Naive thymus-derived CD4-positive, alpha-beta T cell (primary cell): Measurements from ENCODE around the gene HKDC1. TPM values are rescaled to one million over a fixed set of nuclear protein-coding genes. Genes with fewer than 3 reads are reported as not detected.

Source experiments
- ATAC-seq: fragments of 150-1000 bp; cut with Tn5 transposase; 2 replicates; pipeline ENCODE4 v1.10.0; 2021; ENCODE audit warnings: mild to moderate bottlenecking, moderate library complexity
- CTCF ChIA-PET: fragments of 350-600 bp; sonication (Branson Sonifier 250); formaldehyde crosslinking; loops from one replicate; lab custom pipeline; 2021; ENCODE audit warnings: antibody characterized with exemption; lab: Charles Lee
- POLR2A ChIA-PET: fragments of 350-600 bp; sonication (Branson Sonifier 250); formaldehyde crosslinking; loops from one replicate; lab custom pipeline; 2021; ENCODE audit warnings: antibody characterized with exemption, inconsistent platforms; lab: Charles Lee
- DNase-seq, 9 donors: peaks; one replicate each; pipeline versions ENCODE4 v3.0.0 to v3.0.0-alpha.2; 2020 to 2022; ENCODE audit warnings: mixed read lengths in 1 of 9
- H3K27ac ChIP-seq: one replicate; pipeline ENCODE4 v1.7.0; 2013; ENCODE audit warnings: mild to moderate bottlenecking, low read depth, low read length, moderate library complexity
- H3K27me3 ChIP-seq, 2 donors: one replicate each; pipeline ENCODE4 v1.7.0; 2013; ENCODE audit warnings: low read length in 2 of 2, mild to moderate bottlenecking in 2 of 2, moderate library complexity in 2 of 2; ENCODE audit not compliant: control insufficient read depth in 2 of 2, insufficient read depth in 2 of 2
- H3K36me3 ChIP-seq, 3 experiments: 1 replicate in 2 of 3; 2 replicates in 1 of 3; pipeline ENCODE4 v1.7.0; 2013; ENCODE audit warnings: low read length in 3 of 3, mild to moderate bottlenecking in 3 of 3, moderate library complexity in 1 of 3; ENCODE audit not compliant: insufficient read depth in 3 of 3, control insufficient read depth in 2 of 3
- H3K4me1 ChIP-seq, 2 donors: one replicate each; pipeline ENCODE4 v1.7.0; 2013; ENCODE audit warnings: low read length in 2 of 2, mild to moderate bottlenecking in 2 of 2, moderate library complexity in 1 of 2; ENCODE audit not compliant: control insufficient read depth in 2 of 2, insufficient read depth in 2 of 2
- H3K4me3 ChIP-seq: 2 replicates; pipeline ENCODE4 v1.7.0; 2013; ENCODE audit warnings: mild to moderate bottlenecking, low read length
- H3K9me3 ChIP-seq, 3 experiments: 1 replicate in 2 of 3; 2 replicates in 1 of 3; pipeline ENCODE4 v1.7.0; 2013; ENCODE audit warnings: low read length in 3 of 3; ENCODE audit not compliant: control insufficient read depth in 2 of 3
- H3K27ac Mint-ChIP-seq, 9 donors: one replicate each; pipeline ENCODE4 v1.8.0; 2020 to 2022; ENCODE audit warnings: mixed read lengths in 9 of 9, mild to moderate bottlenecking in 8 of 9, moderate library complexity in 5 of 9, inconsistent platforms in 2 of 9
- H3K27me3 Mint-ChIP-seq, 5 donors: one replicate each; pipeline ENCODE4 v1.8.0; 2021 to 2022; ENCODE audit warnings: mixed read lengths in 5 of 5, mild to moderate bottlenecking in 1 of 5
- H3K36me3 Mint-ChIP-seq, 5 donors: one replicate each; pipeline ENCODE4 v1.8.0; 2020 to 2022; ENCODE audit warnings: mixed read lengths in 5 of 5, mild to moderate bottlenecking in 3 of 5, inconsistent platforms in 1 of 5
- H3K4me1 Mint-ChIP-seq, 7 donors: one replicate each; pipeline ENCODE4 v1.8.0; 2020 to 2022; ENCODE audit warnings: mixed read lengths in 7 of 7, mild to moderate bottlenecking in 3 of 7, inconsistent platforms in 1 of 7
- H3K4me3 Mint-ChIP-seq, 10 donors: one replicate each; pipeline ENCODE4 v1.8.0; 2020 to 2022; ENCODE audit warnings: mild to moderate bottlenecking in 10 of 10, mixed read lengths in 10 of 10, moderate library complexity in 6 of 10, inconsistent platforms in 2 of 10
- H3K9me3 Mint-ChIP-seq, 11 donors: one replicate each; pipeline ENCODE4 v1.8.0; 2020 to 2022; ENCODE audit warnings: mixed read lengths in 11 of 11, mild to moderate bottlenecking in 4 of 11, inconsistent platforms in 1 of 11, moderate library complexity in 1 of 11
- intact Hi-C, 2 donors: fragments of 100-400 bp; cut with micrococcal nuclease; formaldehyde crosslinking; loops; one replicate each; pipeline ENCODE4 v1.15.1; 2023
- polyA plus RNA-seq, 2 donors: library from polyadenylated mRNA; unstranded; fragments of 300-500 nt; fragmentation: Illumina TruSeq; gene quantifications; one replicate each; pipeline ENCODE4 v1.2.3, GENCODE V29; 2021
- total RNA-seq, 6 experiments: library from RNA in 5 of 6; stranded (reverse) in 5 of 6; gene quantifications; 1 replicate in 5 of 6; 2 replicates in 1 of 6; pipeline ENCODE4 v1.2.3 and lab custom pipeline; 2021 to 2026

The HKDC1 gene
- total and polyA plus RNA-seq, 7 experiments from 2014 or later, result 1.9 to 10.9 (median 4.1) TPM

- no peak for DNase-seq
- H3K4me1 Mint-ChIP-seq, result peaks cover 7 to 31% (median 15%) of the 10 kb centered on the region in 7 donors
- intact Hi-C loops, result loop anchor here (5.0 to 10.0 kb wide), 5 partner anchors 133 to 1553 kb away; partner anchors contain the start of genes TYSND1 (in 2 of the 2), SGPL1 (in 1 of the 2) and SUPV3L1 (in 1 of the 2)
- peaks cover 18 to 22% of the 10 kb centered on the region in 2 donors for H3K4me1 ChIP-seq
- no peak for ATAC-seq
- POLR2A ChIA-PET, result interaction anchor here (1.5 to 4.6 kb wide), 2 partner anchors 13 to 31 kb away, joined by 3 to 48 read pairs; no protein-coding TSS in a partner anchor
- H3K27ac Mint-ChIP-seq, result peak overlapping the region in 6 of 9 donors; percentile 14 to 72 (median 34)
- no peak overlapping the region for H3K4me3 ChIP-seq
- H3K4me3 Mint-ChIP-seq, result peak overlapping the region in 2 of 10 donors; percentile 18 to 88
- H3K27me3 Mint-ChIP-seq, result no peaks in the 10 kb centered on the region
- H3K36me3 ChIP-seq, result peaks cover 0 to 5% (median 0%) of the 10 kb centered on the region in 3 experiments
- H3K27ac ChIP-seq, result no peak overlapping the region
- no peaks in the 10 kb centered on the region for H3K27me3 ChIP-seq
- CTCF ChIA-PET, result interaction anchor here (0.6 kb wide), 1 partner anchor 31 kb away, joined by 4 read pairs; no protein-coding TSS in a partner anchor
- no peaks in the 10 kb centered on the region for H3K9me3 Mint-ChIP-seq
- H3K36me3 Mint-ChIP-seq, result peaks cover 0 to 3% (median 0%) of the 10 kb centered on the region in 5 donors
- H3K9me3 ChIP-seq, result no peaks in the 10 kb centered on the region
Observed at GRCh38 chr10:69315610-69316312, 95.6 kb downstream of the HKDC1 start.

- H3K4me3 ChIP-seq, result no peak overlapping the region
- H3K27ac ChIP-seq, result no peak overlapping the region
- Mint-ChIP-seq H3K27me3 (no peaks in the 10 kb centered on the region), H3K9me3 (no peaks in the 10 kb centered on the region), H3K4me1 (peaks cover 7 to 36% (median 21%) of the 10 kb centered on the region in 7 donors), H3K27ac (peak overlapping the region in 6 of 9 donors; percentile 14 to 85 (median 48)), H3K4me3 (peak overlapping the region in 5 of 10 donors; percentile 7 to 59 (median 37)), H3K36me3 (peaks cover 0 to 4% (median 0%) of the 10 kb centered on the region in 5 donors)
- H3K4me1 ChIP-seq, result peaks cover 22 to 25% of the 10 kb centered on the region in 2 donors
- no peaks in the 10 kb centered on the region for H3K27me3 ChIP-seq
- no peaks in the 10 kb centered on the region for H3K9me3 ChIP-seq
- DNase-seq (no peak), ATAC-seq (no peak)
- intact Hi-C loops, result loop anchor here (1.0 to 10.0 kb wide), 6 partner anchors 79 to 1554 kb away; partner anchors contain the start of genes TYSND1 (in 2 of the 2), SGPL1 (in 1 of the 2) and SUPV3L1 (in 1 of the 2)
- ChIA-PET POLR2A (interaction anchor here (1.2 to 4.6 kb wide), 5 partner anchors 9 to 74 kb away, joined by 3 to 48 read pairs (median 4); no protein-coding TSS in a partner anchor), CTCF (interaction anchor here (0.6 kb wide), 1 partner anchor 74 kb away, joined by 3 read pairs; no protein-coding TSS in a partner anchor)
- H3K36me3 ChIP-seq, result peaks cover 0 to 5% (median 0%) of the 10 kb centered on the region in 3 experiments
Observed at GRCh38 chr10:69316313-69317059, 96.4 kb downstream of the HKDC1 start.

Other genes with a start within 250 kb of the HKDC1 start
- gene KIFBP, start 231.5 kb upstream of the HKDC1 start, total RNA-seq, result 10 to 100 TPM in 3 of 5 experiments, 1 to 10 TPM in 2; 4.5 to 18.1 (median 14.0) TPM
- 1 to 10 TPM; 4.9 TPM for gene KIFBP, start 231.5 kb upstream of the HKDC1 start, polyA plus RNA-seq
- gene SRGN, start 132.2 kb upstream of the HKDC1 start, total RNA-seq, result 100 to 1,000 TPM in 3 of 5 experiments, 10 to 100 TPM in 2; 66.6 to 748 (median 227) TPM
- gene SRGN, start 132.2 kb upstream of the HKDC1 start, polyA plus RNA-seq, result 100 to 1,000 TPM in 1 of 2 donors, 10 to 100 TPM in 1; 79.1 to 118 TPM
- 10 to 100 TPM; 25.5 to 35.0 (median 29.5) TPM for gene VPS26A, start 96.2 kb upstream of the HKDC1 start, total RNA-seq
- 10 to 100 TPM; 27.4 to 29.1 TPM for gene VPS26A, start 96.2 kb upstream of the HKDC1 start, polyA plus RNA-seq
- gene SUPV3L1, start 40.1 kb upstream of the HKDC1 start, total RNA-seq, result 10 to 100 TPM; 39.3 to 63.2 (median 42.1) TPM
- 10 to 100 TPM; 16.5 to 25.2 TPM for gene SUPV3L1, start 40.1 kb upstream of the HKDC1 start, polyA plus RNA-seq
- 100 to 1,000 TPM in 1 of 5 experiments, 10 to 100 TPM in 4; 60.1 to 144 (median 66.3) TPM for gene HK1, start 58.2 kb downstream of the HKDC1 start, total RNA-seq
- gene HK1, start 58.2 kb downstream of the HKDC1 start, polyA plus RNA-seq, result 100 to 1,000 TPM in 1 of 2 donors, 10 to 100 TPM in 1; 95.5 to 138 TPM
- under 1 TPM in 1 of 5 experiments, not detected in 4; 0.44 TPM for gene TACR2, start 196.6 kb downstream of the HKDC1 start, total RNA-seq
- gene TACR2, start 196.6 kb downstream of the HKDC1 start, polyA plus RNA-seq, result under 1 TPM in 1 of 2 donors, not detected in 1; 0.47 TPM
- 1 to 10 TPM; 1.2 to 7.2 (median 1.9) TPM for gene TSPAN15, start 231.1 kb downstream of the HKDC1 start, total RNA-seq
- 1 to 10 TPM; 2.1 to 3.5 TPM for gene TSPAN15, start 231.1 kb downstream of the HKDC1 start, polyA plus RNA-seq